Left renal pelvis (tissue), 4 donors: ENCODE results near the gene GABRR3. TPM values are rescaled to one million over a fixed set of nuclear protein-coding genes. Genes with fewer than 3 reads are reported as not detected.

ENCODE experiments used
- DNase-seq, 4 donors: peaks; one replicate each; pipeline ENCODE4 v3.0.0-alpha.2; 2013; ENCODE audit warnings: low read depth in 4 of 4, low spot score in 3 of 4
- polyA plus RNA-seq, 4 donors: library from polyadenylated mRNA; unstranded; fragments of 120-200 nt; gene quantifications; one replicate each; pipeline ENCODE4 v1.2.1, GENCODE V29; 2013; ENCODE audit not compliant: insufficient read length in 4 of 4

Gene GABRR3
- not detected for polyA plus RNA-seq

- DNase-seq = no peak
Measured at GRCh38 chr3:98035208-98035607, at the start of gene GABRR3. TSS of gene GABRR3 (minus strand) at chr3:98035315. CDS start at chr3:98034987, 328 bp downstream.

- DNase-seq = no peak
Measured at GRCh38 chr3:98073486-98073885, 38.4 kb upstream of the GABRR3 start.

GRCh38 chr3:98070840-98071239 is 35.7 kb upstream of the GABRR3 start:
- no peak for DNase-seq

GRCh38 chr3:98068824-98069223 is 33.7 kb upstream of the GABRR3 start:
- no peak for DNase-seq

GRCh38 chr3:98058244-98058960 is 23.3 kb upstream of the GABRR3 start:
- no peak for DNase-seq

- no peak for DNase-seq
Measured at GRCh38 chr3:98057631-98058030, 22.5 kb upstream of the GABRR3 start.

GRCh38 chr3:98056035-98056434 is 20.9 kb upstream of the GABRR3 start:
- DNase-seq = no peak

- DNase-seq = no peak
Measured at GRCh38 chr3:98049271-98049670, 14.2 kb upstream of the GABRR3 start.

GRCh38 chr3:98048586-98048985 is 13.5 kb upstream of the GABRR3 start:
- no peak for DNase-seq

- no peak for DNase-seq
Measured at GRCh38 chr3:98041350-98041749, 6.2 kb upstream of the GABRR3 start.

GRCh38 chr3:98039322-98040024 is 4.4 kb upstream of the GABRR3 start:
- peak; percentile 71 to 80 (median 76) for DNase-seq

- no peak for DNase-seq
Measured at GRCh38 chr3:98038876-98039275, 3.8 kb upstream of the GABRR3 start.

GRCh38 chr3:98038286-98038685 is 3.2 kb upstream of the GABRR3 start:
- DNase-seq = no peak

GRCh38 chr3:98034486-98034885 is 629 bp downstream of the GABRR3 start:
- DNase-seq = no peak

GRCh38 chr3:98034036-98034435 is 1.1 kb downstream of the GABRR3 start:
- no peak for DNase-seq

- no peak for DNase-seq
Measured at GRCh38 chr3:98032904-98033303, 2.2 kb downstream of the GABRR3 start.

GRCh38 chr3:98032265-98032664 is 2.9 kb downstream of the GABRR3 start:
- no peak for DNase-seq

GRCh38 chr3:98029083-98029482 is 6.0 kb downstream of the GABRR3 start:
- DNase-seq = no peak

GRCh38 chr3:98027085-98027446 is 8.0 kb downstream of the GABRR3 start:
- DNase-seq = no peak

- DNase-seq = no peak
Measured at GRCh38 chr3:98026425-98027084, 8.6 kb downstream of the GABRR3 start.

- DNase-seq = no peak
Measured at GRCh38 chr3:98025392-98025945, 9.6 kb downstream of the GABRR3 start.
